GM21825 (cell line): ENCODE data around the gene LIMS2.

Experiments
- ATAC-seq: cut with Tn5 transposase; IDR thresholded peaks from one replicate; pipeline ENCODE4 v1.9.1; 2021; ENCODE audit warnings: mild to moderate bottlenecking, moderate library complexity; ENCODE audit not compliant: unreplicated experiment

LIMS2 gene

DNA sequence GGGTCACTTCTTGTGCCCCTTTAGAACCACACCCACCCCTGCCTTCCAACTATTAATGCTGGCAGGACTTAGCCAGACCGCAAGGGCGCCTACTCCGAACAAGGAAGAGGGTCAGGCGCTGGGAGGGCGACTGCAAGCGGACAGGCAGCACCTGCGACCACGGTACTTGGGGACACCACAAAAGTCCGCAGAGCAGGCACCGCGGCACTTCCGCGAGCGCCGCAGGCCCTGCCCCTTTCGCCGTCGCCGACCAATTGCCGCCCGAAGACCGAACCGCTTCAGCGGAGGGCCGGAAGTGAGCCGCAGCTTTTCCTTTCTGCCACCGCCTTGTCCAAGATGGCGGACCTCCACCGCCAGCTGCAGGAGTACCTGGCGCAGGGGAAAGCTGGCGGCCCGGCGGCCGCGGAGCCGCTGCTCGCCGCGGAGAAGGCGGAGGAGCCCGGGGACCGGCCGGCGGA is 25.9 kb upstream of the LIMS2 start, which contains the start of gene SFT2D3:
SFT2D3 (plus strand) TSS at position 305 of the 458 bp plus-strand sequence; CDS start at position 337, 32 bp downstream.
- ATAC-seq, result peak; percentile 64

DNA sequence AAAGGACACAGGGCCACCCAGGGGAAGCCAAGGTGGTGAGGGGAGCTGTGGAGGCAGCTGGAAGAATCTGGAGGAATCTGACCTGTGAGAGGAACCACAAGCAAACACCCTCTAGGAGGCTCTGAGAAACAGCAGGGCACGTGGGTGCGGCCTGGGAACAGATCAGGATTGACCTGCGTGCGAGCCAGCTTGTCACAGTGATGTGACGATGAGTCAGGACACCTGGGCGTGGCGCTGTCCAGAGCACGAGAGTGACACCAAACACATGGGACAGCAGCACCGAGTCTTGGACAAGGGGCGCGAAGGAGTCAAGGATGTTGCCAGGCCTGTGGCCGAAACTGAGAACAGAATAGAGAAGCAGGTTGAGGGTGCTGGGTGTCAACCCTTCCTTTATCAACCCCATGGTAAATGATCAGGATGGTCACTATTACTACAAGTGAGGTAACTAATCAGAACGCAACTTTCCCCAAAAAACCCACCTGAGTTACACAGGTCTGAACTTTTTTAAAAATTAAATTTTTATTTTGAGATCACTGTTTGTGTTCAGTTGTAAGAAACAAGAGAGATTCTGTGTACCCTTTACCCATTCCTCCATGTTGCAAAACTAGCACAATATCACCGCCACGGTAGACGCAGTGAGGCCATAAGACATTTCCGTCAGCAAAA is 25.3 kb upstream of the LIMS2 start:
- ATAC-seq, result peak; percentile 61

DNA sequence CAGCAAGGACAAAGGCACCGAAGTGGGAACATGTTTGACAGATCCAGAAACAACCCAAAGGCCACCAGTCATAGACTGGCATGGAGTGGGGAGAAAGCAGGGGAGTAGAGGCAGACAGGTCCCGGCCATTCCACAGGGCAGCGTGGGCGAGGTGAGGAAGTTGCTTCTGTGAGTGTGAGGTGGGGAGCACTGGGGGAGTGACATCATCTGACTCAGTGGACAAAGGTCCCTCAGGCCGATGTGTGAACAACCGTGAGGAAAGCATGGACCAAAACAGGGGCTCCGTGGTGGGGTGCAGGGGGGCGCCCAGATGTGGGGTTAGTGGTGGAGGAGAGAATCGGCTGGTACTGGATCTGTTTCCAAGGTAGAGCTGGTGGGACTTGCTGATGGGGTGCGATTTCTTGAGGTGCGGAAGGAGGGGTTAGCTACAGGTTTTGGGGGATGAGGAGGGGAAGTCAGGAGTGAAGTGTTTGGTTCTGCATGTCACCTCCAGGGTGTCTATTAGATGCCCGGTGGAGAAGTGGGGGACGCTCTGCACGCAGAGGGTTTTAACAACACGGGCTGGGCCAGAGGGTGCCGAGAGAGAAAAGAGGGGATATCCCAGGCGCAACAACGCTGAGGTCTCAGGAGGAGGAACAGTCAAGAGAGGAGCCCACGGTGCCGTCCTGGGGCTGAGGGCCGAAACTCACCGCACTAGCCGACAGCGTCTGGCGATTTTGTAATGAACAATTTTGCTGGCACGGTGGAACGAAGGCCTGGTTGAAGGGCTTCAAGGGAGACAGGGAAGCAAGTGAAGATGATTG is 23.4 kb upstream of the LIMS2 start:
- ATAC-seq, result no peak

DNA sequence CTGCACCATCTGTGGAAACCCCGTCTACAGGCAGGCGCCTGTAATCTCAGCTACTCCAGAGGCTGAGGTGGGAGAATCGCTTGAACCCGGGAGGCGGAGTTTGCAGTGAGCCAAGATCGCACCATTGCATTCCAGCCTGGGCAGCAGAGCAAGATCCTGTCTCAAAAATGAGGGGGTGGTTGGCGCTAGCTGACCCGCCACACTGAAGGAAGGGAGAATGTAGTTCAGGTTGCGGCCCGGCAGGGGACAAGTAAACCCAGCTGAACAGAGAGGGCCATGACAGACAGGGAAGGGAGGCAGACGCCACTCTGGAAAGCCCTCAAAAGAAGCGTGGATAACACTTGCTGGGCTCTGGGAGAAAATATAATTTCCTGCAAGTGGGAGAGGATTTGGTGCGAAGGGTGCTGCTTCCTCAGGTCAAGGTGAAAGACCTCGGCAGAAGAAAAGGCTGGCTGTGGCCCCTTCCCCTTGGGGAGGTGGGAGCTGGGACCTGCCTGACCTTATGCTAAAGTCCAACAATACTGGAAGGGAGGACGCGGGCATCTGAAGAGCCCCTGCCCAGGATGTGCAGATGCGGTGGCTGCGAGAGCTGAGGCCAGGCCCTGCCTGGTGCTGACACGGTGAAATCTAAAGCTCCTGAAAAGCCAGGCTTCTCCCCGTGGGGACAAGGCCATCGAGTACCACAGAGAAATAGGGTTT is 22.3 kb upstream of the LIMS2 start:
- no peak for ATAC-seq

DNA sequence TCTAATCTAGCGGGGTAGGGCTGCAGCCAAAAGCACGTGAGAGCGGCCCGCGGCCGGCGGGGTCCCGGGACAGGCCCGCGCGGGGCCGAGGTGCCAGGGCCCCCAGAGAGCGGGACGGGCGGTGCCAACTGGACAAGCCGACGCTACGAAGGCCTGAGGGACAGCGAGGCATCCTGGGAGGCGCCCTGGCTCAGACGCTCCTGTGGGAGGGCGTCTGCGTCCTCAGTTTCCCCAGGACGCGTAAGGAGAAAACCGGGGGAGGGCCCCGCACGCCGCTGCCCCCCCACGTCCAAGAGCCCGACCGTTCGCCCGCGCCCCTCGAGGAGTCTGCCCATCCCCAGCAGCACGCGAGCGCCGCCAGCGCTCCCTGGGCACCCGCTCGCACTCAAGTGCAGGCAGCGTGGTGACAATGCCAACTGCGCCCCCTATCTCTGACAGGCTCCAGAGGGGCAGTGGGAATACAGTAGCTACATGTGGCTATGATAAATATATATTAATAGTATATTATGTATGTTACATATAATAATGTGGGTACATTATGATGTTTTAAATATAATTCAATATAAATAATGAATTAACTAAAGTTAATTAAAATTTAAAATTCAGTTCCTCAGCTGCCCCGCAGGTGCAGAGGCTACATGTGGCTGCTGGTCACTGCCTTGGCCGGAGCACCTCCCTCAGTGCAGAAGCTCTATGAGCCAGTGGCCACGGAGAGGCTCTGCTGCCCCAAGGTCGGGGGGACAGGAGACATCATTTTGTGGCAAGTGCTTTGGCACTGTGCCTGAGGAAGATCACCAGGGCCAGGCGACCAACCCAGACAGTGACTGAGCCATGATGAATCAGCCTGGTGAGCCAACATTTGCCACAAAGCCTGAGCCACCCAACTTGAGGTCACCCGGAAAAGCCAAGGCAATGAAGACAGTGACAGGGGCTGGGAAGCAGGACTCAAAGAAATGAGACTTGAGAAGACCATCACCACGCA is 20.5 kb upstream of the LIMS2 start:
- no peak for ATAC-seq

DNA sequence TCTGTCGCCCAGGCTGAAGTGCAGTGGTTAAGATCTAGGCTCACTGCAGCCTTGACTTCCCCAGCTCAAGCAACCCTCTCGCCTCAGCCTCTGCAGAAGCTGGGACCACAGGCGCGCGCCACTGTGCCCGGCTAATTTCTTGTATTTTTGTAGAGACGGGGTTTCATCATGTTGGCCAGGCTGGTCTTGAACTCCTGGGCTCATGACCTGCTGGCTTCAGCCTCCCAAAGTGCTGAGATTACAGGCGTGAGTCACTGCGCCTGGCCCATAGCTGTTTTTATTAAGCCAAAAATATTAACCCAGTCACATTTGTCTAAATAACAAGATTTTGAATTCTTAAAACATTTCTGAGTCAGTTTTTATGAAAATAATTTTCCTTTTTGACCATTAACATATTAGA is 19.7 kb upstream of the LIMS2 start:
- no peak for ATAC-seq

DNA sequence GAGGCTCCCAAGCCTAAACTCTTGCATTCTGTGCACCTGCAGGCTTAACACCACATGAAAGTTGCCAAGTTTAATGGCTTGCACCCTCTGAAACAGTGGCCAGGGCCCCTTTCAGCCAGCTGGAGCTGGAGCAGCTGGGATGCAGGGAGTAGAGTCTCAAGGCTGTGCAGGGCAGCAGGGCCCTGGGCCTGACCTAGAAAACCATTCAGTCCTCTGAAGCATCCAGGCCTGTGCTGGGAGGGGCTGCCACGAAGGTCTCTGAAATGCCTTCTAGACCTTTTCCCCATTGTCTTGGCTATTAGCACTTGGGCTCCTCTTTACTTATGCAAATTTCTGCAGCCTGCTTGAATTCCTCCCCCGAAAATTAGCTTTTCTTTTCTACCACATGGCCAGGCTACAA is 15.4 kb upstream of the LIMS2 start:
- ATAC-seq, result no peak

DNA sequence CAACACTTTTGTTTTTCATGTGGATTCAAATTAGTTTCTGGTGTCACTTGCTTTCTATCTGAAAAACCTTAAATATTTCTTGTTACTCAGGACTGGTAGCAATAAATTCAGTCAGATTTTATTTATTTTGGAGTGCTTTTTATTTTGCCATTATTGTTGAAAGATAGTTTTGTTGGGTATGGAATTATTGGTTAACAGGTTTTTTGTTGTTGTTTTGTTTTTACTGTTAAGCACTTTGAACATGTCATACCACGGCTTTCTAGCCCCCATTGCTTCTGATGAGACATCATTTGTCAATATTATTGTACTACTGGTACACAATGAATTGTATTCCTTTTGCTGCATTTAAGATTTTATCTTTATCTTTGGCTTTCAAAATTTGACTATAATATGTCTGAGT is 13.1 kb upstream of the LIMS2 start:
- no peak for ATAC-seq

DNA sequence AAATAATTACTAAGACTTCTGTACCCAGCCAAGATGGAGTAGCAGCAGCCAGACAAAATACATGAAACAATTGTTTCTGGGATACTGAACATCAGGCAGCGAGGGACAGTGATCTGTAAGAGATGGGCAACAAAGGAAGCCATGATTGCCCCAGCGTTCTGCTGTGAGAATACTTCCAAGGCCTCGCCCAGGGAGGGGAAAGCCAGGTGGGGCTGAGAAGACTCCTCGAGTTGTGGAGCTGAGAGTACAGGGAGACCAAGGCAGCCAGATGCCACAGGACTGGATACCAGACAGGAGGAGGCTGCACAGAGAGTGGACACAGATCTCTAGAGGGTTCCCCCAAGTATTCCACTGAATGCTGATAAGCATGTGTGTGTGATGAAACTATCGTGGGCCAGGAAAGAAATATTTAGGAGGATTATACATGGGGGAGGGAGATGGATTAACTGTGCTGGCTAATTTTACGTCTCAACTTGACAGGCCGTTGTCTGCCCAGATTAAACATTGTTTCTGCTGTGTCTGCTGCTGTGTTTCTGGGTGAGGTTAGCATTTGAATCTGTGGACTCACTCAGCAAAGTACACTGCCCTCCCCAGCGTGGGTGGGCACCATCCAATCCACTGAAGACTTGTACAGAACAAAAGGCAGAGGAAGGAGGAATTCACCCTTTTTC is 10.2 kb upstream of the LIMS2 start:
- ATAC-seq, result no peak

DNA sequence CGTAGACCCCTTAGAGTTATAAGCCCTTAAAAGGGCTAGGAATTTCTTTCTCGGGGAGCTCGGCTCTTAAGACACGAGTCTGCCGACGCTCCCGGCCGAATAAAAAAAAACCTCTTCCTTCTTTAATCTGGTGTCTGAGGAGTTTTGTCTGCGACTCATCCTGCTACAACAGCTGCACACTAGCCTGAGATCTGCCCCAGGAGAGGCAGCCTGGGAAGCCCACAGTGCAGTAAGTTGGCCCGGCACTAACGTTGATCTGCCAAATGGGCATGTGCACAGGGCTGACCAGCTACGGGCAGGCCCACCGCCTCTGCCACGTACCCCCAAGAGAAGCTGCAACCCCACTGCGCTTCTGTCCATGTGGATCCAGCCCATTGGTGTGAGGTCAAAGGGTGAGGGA is 8.4 kb upstream of the LIMS2 start:
- no peak for ATAC-seq

DNA sequence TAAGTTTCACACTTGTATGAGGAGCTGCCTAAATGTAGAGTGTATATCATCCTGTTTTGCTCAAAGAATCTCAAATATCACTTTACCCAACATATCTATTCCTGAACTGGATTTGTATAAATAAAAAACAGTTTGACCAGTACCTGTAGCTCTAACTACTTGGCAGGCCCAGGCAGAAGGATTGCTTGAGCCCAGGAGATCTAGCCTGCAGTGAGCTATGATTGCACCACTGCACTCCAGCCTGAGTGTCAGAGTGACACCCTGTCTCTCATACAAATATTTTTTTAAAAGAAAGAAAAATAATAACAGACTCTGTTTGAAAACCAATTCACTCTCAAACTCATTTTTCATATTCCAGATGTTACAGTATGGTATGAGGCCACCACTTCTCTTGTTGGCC is 7.7 kb upstream of the LIMS2 start:
- ATAC-seq, result no peak

DNA sequence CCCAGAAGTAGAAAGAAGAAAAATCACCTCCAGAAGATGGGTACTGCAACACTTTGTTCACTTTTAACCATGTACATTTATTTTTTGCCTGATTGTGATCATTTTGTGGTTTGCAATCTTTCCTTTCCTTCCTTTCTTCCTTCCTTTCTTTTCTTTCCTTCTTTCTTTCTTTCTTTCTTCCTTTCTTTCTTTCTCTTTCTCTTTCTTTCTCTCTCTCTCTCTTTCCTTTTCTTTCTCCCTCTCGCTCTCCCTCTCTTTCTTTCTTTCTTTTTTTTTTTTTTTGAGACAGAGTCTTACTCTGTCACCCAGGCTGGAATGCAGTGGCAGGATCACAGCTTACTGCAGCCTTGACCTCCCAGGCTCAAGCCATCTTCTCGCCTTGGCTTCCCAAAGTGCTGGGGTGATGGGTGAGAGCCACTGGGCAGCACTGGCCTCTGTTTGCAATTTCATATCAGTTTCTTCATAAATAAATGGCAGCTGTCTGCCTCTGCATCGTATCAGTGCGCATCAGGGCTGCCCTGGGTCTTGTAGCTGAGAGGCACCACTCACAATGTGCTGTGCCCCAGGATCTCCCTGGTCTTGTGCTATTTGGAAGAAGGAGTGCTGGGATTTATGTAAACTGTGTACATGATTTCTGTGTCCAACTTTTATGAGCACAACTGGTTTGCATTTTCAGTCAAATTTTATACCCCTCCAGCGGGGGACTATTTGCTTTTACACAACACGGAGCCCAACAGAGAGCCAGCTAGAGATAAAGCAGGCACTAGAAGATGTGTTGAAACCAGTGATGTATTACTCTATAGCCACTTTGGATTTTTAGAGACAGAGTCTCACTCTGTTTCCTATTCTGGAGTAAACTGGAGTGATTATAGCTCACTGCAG is 6.9 kb upstream of the LIMS2 start:
- no peak for ATAC-seq

DNA sequence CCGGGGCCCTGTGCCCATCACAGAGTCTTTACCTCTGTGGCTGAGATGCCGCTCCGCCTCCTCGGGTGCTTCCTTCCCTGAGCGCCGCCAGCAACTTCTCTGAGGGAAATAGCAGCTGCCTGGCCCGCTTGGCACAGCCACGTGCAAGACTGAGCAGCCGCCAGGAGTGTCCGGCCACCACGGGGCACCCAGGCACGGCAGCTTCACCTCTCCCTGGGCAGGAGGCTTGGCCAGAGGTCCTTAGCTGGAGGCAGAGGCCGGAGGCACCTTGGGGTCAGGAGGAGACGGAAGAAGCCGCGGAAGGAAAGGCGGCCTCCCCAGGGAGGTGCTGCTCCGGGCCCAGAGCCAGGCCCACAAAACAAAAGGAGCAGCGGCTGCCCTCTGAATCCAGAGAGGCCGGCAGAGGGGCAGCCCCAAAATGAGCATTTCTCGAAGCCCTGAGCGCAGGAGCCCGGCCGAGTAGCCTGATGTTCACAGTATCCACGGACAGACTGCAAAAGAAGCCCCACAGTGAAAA is 6.0 kb upstream of the LIMS2 start:
- no peak for ATAC-seq

DNA sequence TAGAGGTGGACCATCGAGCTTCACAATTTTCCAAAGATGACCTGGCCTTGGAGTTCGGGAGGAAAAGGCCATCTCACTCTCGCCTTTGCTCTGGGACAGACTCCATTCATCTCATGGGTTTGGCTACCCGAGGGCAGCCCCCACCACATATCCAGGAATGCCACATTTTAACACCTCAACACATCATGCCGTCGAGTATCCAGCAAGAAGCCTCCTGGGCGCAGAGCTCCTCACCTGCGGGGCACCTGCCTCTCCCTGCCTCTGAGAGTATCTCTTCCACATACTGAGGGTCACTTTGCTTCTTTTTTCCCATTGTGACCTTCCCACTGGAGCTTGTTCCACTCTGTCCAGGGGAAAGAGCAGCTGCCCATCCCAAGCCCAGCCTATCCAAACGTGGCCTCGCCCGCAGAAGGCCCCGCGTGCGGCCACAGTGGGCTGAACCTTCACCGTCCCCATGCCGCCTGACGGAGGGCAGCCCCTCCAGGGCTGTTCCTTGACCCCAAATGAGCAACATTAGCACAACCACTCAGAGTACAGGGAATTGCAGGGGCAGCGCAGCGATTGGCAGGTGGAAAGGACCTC is 5.5 kb upstream of the LIMS2 start:
- ATAC-seq, result no peak

DNA sequence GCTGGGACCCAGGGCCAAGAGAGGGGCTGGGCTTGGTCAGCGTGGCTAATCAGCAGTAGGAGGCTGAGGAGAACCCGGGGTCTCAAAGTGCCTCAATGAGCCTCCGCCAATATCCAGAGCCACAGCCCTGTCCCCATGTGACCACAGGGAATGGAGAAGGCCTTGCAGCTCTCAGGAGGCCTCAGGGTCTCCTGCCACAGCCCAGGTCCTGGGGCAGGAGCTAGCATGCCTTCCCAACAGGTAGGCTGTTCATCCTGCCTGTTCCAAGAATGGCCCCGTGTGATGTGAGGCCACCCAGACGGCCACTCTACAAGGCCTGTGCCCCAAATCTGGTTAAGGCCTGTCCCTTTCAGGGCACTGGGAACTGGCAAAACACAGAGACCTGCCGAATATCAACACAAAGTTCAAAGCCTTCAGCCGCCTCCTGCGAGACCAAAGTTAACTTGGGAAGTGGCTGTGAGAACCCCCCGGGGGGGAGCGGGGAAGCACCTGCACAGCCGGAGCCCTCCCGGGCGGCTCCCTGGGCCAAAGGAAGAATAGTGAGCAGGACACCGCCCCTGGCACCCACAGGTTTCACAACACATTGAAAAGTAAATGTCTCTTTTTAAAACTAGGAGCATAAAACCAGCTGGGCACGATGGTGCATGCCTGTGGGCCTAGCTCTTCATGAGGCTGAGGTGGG is 4.5 kb upstream of the LIMS2 start:
- no peak for ATAC-seq

DNA sequence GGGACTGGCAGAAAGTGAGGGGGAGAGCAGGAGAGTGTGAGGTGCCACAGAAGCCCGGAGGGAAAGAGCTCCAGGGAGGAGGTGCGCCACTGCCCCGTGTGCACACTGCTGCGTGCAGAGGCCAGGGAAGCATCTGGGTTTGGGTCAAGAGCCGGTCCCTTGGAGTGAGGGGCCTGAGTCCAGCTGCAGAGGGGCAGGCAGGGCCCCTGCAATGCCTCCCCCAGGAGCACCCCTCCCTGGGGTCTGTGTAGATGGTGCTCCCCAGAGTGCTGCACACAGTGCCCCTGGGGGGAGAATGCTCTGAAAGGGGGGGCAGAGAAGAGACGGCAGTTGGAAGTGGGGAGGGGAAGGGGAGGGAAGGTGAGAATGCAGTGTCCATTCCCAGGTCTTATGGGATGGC is 3.7 kb upstream of the LIMS2 start:
- ATAC-seq, result no peak

DNA sequence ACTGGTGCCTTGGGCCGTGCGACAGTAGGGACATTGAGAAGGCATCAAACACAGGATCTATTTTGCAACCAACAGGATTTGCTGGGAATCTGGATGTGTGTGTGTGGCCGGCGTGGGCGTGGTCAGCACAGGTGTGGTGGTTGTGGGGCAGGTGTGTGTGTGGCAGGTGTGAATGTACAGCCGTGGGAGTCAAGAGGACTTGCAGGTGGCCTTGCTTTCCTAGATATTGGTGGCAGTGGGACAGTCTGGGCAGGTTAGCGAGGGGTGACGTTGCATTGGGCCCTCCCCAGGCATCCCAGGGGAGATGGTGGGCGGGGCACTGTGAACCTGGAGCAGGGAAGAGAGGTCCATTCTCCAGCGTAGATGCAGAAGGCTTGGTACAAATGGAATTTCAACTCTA is 3.2 kb upstream of the LIMS2 start:
- no peak for ATAC-seq

DNA sequence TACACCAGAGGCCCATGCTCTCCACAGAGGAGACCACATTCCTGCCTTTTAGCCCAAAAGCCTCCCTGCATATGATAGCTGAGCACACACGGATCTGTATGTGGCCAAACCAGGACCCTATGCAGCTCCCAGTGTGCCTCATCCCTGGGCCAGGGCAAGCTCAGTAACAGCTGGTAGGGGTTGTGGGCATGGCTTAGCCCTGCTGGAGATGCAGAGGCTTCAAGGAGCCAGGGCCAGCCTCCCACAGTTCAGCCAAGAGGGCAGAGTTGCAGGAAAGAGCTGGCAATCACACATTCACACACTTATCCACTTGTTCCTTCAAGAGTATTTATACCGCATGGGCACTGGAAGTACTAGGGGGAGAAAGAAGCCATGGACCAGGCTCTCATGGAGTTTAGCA is 1.6 kb upstream of the LIMS2 start:
- no peak for ATAC-seq
